D721Med (cell line): ENCODE results near the gene DCTPP1.
"Not testable (repeated sequence)": the region's sequence is repeated elsewhere in the genome, so short reads cannot be mapped to it uniquely, and the experiment has no call there.

ENCODE experiments used
- DNase-seq: peaks from one replicate; pipeline ENCODE4 v3.0.0; 2011; ENCODE audit warnings: low spot score; ENCODE audit not compliant: insufficient read length
- FAIRE-seq: peaks from 2 replicates; lab custom pipeline; 2011; peaks lifted over from hg19 to GRCh38; lab: Jason Lieb, UNC
- TF ChIP-seq, protein P1 (sequence below): IDR thresholded peaks from 2 replicates; pipeline ENCODE4 v1.5.1; 2012; ENCODE audit warnings: mild to moderate bottlenecking, control low read depth; ENCODE audit not compliant: insufficient read depth; ENCODE audit errors: missing control alignments

Gene DCTPP1

DNA sequence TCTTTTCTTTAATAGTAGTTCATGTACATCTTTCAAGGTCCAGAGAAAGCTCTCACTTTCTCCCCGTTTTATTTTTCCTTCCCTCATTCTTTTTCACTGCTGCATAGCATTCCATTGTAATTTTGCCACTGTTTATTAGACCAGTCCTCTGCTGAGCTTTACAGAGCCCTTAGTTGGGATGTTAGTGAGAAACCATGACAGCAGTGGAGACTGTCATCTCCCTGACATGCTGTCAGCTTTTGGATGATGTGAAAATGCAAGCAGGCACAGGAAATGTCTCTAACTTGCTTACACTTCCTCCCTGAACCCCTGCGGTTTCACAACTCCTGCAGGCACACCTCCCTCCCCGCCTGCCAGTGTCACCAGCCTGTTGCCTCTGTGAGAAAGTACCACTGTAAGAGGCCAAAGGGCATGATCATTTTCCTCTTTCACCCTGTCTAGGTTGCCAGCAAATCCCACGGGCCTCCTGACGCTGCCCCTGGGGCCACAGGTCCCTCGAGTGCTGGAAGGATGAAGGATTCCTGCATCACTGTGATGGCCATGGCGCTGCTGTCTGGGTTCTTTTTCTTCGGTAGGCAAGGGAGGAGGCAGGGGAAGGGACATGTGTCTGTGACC, 42.6 kb upstream of the DCTPP1 start, which contains the start of gene ITGAL:
TSS of gene ITGAL (plus strand) at position 415 of the 615 bp plus-strand sequence. CDS start at position 511, 96 bp downstream.
- TF ChIP-seq, protein P1, sequence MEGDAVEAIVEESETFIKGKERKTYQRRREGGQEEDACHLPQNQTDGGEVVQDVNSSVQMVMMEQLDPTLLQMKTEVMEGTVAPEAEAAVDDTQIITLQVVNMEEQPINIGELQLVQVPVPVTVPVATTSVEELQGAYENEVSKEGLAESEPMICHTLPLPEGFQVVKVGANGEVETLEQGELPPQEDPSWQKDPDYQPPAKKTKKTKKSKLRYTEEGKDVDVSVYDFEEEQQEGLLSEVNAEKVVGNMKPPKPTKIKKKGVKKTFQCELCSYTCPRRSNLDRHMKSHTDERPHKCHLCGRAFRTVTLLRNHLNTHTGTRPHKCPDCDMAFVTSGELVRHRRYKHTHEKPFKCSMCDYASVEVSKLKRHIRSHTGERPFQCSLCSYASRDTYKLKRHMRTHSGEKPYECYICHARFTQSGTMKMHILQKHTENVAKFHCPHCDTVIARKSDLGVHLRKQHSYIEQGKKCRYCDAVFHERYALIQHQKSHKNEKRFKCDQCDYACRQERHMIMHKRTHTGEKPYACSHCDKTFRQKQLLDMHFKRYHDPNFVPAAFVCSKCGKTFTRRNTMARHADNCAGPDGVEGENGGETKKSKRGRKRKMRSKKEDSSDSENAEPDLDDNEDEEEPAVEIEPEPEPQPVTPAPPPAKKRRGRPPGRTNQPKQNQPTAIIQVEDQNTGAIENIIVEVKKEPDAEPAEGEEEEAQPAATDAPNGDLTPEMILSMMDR, result no peak
- DNase-seq, result no peak
- FAIRE-seq, result no peak

DNA sequence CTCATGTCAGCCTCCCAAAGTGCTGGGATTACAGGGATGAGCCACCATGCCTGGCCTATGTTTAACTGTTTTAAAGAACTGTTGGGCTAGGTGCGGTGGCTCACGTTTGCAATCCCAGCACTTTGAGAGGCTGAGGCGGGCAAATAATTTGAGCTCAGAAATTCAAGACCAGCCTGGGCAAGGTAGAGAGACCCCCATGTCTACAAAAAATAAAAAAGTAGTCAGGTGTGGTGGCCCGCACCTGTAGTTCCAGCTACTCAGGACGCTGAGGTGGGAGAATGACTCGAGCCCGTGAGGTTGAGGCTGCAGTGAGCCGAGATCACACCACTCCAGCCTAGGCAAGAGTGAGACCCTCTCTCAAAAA, 40.8 kb upstream of the DCTPP1 start:
- TF ChIP-seq, protein P1, result no peak
- FAIRE-seq (no peak), DNase-seq (no peak)

DNA sequence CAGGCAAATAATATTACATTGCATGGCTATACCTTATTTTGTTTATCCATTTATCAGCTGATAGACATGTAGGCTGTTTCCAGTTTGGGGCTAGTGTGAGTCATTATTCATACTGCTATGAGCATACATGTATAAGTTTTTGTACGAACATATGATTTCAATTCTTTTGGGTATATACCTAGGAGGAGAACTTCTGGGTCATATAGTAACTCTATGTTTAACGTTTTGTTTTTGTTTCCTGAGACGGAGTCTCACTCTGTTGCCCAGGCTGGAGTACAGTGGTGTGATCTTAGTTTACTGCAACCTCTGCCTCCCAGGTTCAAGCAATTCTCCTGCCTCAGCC, 40.3 kb upstream of the DCTPP1 start:
- TF ChIP-seq, protein P1, result no peak
- no peak for FAIRE-seq

DNA sequence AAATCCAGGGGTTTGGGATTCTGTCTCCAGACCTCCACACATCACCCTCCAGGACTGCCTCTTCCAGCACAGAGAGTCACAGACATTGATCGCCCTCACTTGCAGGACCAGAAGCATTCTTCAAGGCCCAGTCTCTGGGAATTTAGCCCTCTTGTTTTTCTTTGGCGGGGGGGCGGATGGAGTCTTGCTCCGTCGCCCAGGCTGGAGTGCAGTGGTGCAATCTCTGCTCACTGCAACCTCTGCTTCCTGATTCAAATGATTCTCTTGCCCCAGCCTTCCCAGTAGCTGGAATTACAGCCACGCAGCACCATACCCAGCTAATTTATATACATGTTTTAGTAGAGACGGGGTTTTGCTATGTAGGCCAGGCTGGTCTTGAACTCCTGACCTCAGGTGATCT, 34.2 kb upstream of the DCTPP1 start:
- TF ChIP-seq, protein P1, result no peak
- no peak for FAIRE-seq

More for the DNA sequence above, 40.3 kb upstream of the DCTPP1 start:
- no peak for DNase-seq

DNA sequence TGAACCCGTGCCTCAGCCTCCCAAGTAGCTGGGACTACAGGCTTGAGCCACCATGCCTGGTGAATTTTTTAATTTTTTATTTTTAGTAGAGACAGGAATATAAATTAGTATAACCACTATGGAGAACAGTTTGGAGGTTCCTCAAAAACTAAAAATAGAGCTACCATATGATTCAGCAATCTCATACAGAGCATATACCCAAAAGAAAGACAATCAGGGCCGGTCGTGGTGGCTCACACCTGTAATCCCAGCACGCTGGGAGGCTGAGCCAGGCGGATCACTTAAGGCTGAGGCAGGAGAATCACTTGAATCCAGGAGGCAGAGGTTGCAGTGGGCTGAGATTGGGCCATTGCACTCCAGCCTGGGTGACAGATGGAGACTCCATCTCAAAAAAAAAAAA, 31.6 kb upstream of the DCTPP1 start:
- not testable (repeated sequence) for DNase-seq, FAIRE-seq

More for the DNA sequence above, 34.2 kb upstream of the DCTPP1 start:
- no peak for DNase-seq

DNA sequence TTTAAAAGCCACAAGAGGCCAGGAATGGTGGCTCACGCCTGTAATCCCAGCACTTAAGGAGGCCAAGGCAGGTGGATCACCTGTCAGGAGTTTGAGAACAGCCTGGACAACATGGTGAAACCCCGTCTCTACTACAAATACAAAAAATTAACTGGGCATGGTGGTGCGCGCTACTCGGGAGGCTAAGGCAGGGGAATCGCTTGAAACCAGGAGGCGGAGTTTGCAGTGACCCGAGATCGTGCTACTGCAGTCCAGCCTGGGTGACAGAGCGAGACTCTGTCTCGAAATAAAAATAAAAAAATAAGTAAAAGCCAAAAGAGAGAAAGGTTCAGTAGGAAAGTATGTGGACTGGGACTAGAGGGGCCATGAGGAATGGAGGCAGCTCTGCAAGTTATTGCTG, 29.6 kb upstream of the DCTPP1 start:
- TF ChIP-seq, protein P1, result no peak
- DNase-seq (no peak), FAIRE-seq (no peak)

DNA sequence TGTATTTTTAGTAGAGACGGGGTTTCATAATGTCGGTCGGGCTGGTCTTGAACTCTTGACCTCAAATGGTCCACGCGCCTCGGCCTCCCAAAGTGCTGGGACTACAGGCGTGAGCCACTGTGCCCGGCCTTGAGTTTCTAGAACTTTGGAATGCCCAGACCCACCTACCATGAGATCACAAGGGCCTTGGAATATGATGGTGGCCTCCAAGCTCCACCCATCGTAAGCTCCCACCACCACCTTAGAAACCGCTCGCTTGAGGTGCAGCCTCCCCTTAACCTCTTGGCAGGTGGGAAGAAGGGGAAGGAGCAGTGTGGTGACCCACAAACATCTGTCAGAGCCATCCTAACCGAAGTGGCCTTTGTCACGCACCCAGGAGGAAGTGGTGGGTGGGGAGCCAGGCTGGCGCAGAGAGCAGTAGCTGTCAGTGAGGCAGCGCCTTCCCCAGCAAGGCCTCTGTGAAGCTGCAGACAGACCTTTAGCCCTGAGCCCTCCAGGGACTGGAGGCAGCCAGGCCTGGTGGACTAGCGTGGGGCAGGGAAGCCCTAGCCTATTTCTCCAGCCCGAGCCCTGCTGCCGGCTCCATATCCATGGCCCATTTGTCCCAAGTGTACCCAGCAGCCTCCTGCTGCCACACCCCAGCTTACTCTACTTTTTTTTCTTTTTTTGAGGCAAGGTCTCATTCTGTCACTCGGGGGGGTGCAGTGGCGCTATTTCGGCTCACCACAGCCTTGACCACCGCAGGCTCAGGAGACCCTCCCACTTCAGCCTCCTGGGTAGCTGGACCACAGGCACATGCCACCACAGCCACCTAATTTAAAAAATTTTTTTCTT, 28.9 kb upstream of the DCTPP1 start:
- no peak for DNase-seq
- TF ChIP-seq, protein P1, result no peak
- no peak for FAIRE-seq
